GM12873 (cell line): ENCODE measurements around the gene PPP1R16B.

Experiments
- CTCF ChIP-seq: IDR thresholded peaks from 2 replicates; pipeline ENCODE4 v1.5.1; 2012; ENCODE audit warnings: low read depth, mild to moderate bottlenecking, moderate library complexity, low read length, control low read depth; ENCODE audit not compliant: insufficient read depth; ENCODE audit errors: missing control alignments

PPP1R16B gene

GRCh38 chr20:38875175-38875993 lies 69.9 kb downstream of the PPP1R16B start:
- no peak for TF ChIP-seq CTCF

GRCh38 chr20:38877483-38877882 lies 72.0 kb downstream of the PPP1R16B start:
- no peak for TF ChIP-seq CTCF

GRCh38 chr20:38878866-38879265 lies 73.4 kb downstream of the PPP1R16B start:
- TF ChIP-seq CTCF = no peak

GRCh38 chr20:38880952-38881735 lies 75.6 kb downstream of the PPP1R16B start:
- TF ChIP-seq CTCF = peak; percentile 43

- TF ChIP-seq CTCF = no peak
Measured at GRCh38 chr20:38881806-38882440, 76.4 kb downstream of the PPP1R16B start.

- no peak for TF ChIP-seq CTCF
Measured at GRCh38 chr20:38882600-38882999, 77.1 kb downstream of the PPP1R16B start.
